Caco-2 (cell line): Measurements from ENCODE around the gene SMCO3. TPM values are rescaled to one million over a fixed set of nuclear protein-coding genes. Genes with fewer than 3 reads are reported as not detected.

Experiments used
- BruUV-seq: library from RNA; stranded (reverse); fragments of 400-500 nt; replicated peaks from 2 replicates; lab custom pipeline; 2021; lab: Mats Ljungman, UMichigan
- CTCF ChIA-PET: fragments of 300-600 bp; sonication (Branson Sonifier 250); formaldehyde crosslinking; loops from one replicate; lab custom pipeline; 2022; ENCODE audit warnings: antibody characterized with exemption; lab: Charles Lee
- POLR2A ChIA-PET: fragments of 300-600 bp; sonication (Branson Sonifier 250); formaldehyde crosslinking; loops from one replicate; lab custom pipeline; 2022; ENCODE audit warnings: antibody characterized with exemption; lab: Charles Lee
- DNase-seq, 2 experiments: peaks; one replicate each; pipeline versions ENCODE4 v3.0.0 to v3.0.0-alpha.2; 2020 to 2022
- H3K27me3 ChIP-seq: replicated peaks from 2 replicates; pipeline ENCODE4 v1.6.0; 2011; ENCODE audit warnings: low read length; ENCODE audit not compliant: control insufficient read depth, insufficient read depth
- H3K36me3 ChIP-seq: 2 replicates; pipeline ENCODE4 v1.5.1; 2011; ENCODE audit warnings: low read length; ENCODE audit not compliant: control insufficient read depth, insufficient read depth
- H3K4me1 ChIP-seq: fragments of 250-450 bp; sonication (Bioruptor Pico); 2 replicates; pipeline ENCODE4 v1.5.1; 2020; ENCODE audit warnings: mild to moderate bottlenecking
- H3K4me3 ChIP-seq: 2 replicates; pipeline ENCODE4 v1.5.1; 2011; ENCODE audit warnings: low read depth, mild to moderate bottlenecking, control low read depth, low read length
- H3K9me3 ChIP-seq: fragments of 250-450 bp; sonication (Bioruptor Pico); 2 replicates; pipeline ENCODE4 v1.5.1; 2020; ENCODE audit warnings: mild to moderate bottlenecking, moderate library complexity
- H3K27ac Mint-ChIP-seq: one replicate; pipeline ENCODE4 v1.8.0; 2022; ENCODE audit warnings: mixed read lengths; ENCODE audit not compliant: unreplicated experiment
- H3K27me3 Mint-ChIP-seq: one replicate; pipeline ENCODE4 v1.8.0; 2022; ENCODE audit warnings: mixed read lengths; ENCODE audit not compliant: insufficient read depth, unreplicated experiment
- H3K36me3 Mint-ChIP-seq: one replicate; pipeline ENCODE4 v1.8.0; 2022; ENCODE audit warnings: mild to moderate bottlenecking, mixed read lengths; ENCODE audit not compliant: insufficient read depth, unreplicated experiment
- H3K4me1 Mint-ChIP-seq: one replicate; pipeline ENCODE4 v1.8.0; 2022; ENCODE audit warnings: low read depth, mixed read lengths; ENCODE audit not compliant: unreplicated experiment
- H3K4me3 Mint-ChIP-seq: one replicate; pipeline ENCODE4 v1.8.0; 2022; ENCODE audit warnings: mild to moderate bottlenecking, moderate library complexity, mixed read lengths; ENCODE audit not compliant: unreplicated experiment
- H3K9me3 Mint-ChIP-seq: one replicate; pipeline ENCODE4 v1.8.0; 2022; ENCODE audit warnings: mixed read lengths; ENCODE audit not compliant: unreplicated experiment
- intact Hi-C: fragments of 100-400 bp; cut with micrococcal nuclease; formaldehyde crosslinking; loops from one replicate; pipeline ENCODE4 v1.10.0; 2022; ENCODE audit not compliant: unreplicated experiment
- total RNA-seq: library from RNA; stranded (reverse); gene quantifications from 2 replicates; pipeline ENCODE4 v1.2.3, GENCODE V29; 2022
- TF ChIP-seq, protein P1 (sequence below), 2 experiments: fragments of 200-600 bp in 1 of 2; IDR thresholded peaks; 1 replicate in 1 of 2; 2 replicates in 1 of 2; pipeline versions ENCODE4 v1.5.1 to v1.8.0; 2011 to 2022; ENCODE audit warnings: antibody characterized with exemption in 1 of 2, control low read depth in 1 of 2, inconsistent platforms in 1 of 2, low read depth in 1 of 2, low read length in 1 of 2, mild to moderate bottlenecking in 1 of 2, moderate library complexity in 1 of 2; ENCODE audit not compliant: insufficient read depth in 1 of 2, severe bottlenecking in 1 of 2, unreplicated experiment in 1 of 2

The SMCO3 gene
- total RNA-seq, 1 experiment from 2014 or later: not detected

- peaks cover 3% of the 10 kb centered on the region for H3K36me3 ChIP-seq
- Mint-ChIP-seq H3K27me3 (no peaks in the 10 kb centered on the region), H3K27ac (no peak overlapping the region), H3K4me3 (no peak overlapping the region), H3K36me3 (peaks cover 98% of the 10 kb centered on the region), H3K4me1 (no peaks in the 10 kb centered on the region), H3K9me3 (no peaks in the 10 kb centered on the region)
- ChIA-PET CTCF (no interaction called here), POLR2A (no interaction called here)
- no peak for DNase-seq
- H3K27me3 ChIP-seq: no peaks in the 10 kb centered on the region
- no peaks in the 10 kb centered on the region for H3K4me1 ChIP-seq
- TF ChIP-seq, protein P1, sequence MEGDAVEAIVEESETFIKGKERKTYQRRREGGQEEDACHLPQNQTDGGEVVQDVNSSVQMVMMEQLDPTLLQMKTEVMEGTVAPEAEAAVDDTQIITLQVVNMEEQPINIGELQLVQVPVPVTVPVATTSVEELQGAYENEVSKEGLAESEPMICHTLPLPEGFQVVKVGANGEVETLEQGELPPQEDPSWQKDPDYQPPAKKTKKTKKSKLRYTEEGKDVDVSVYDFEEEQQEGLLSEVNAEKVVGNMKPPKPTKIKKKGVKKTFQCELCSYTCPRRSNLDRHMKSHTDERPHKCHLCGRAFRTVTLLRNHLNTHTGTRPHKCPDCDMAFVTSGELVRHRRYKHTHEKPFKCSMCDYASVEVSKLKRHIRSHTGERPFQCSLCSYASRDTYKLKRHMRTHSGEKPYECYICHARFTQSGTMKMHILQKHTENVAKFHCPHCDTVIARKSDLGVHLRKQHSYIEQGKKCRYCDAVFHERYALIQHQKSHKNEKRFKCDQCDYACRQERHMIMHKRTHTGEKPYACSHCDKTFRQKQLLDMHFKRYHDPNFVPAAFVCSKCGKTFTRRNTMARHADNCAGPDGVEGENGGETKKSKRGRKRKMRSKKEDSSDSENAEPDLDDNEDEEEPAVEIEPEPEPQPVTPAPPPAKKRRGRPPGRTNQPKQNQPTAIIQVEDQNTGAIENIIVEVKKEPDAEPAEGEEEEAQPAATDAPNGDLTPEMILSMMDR (IDR thresholded peaks at IDR 0.05; ENCODE audit: insufficient read depth in 1 of 2, low read depth in 1 of 2, low read length in 1 of 2, severe bottlenecking in 1 of 2, unreplicated experiment in 1 of 2): no peak
- no peaks in the 10 kb centered on the region for H3K9me3 ChIP-seq
- no peak overlapping the region for H3K4me3 ChIP-seq
- intact Hi-C loops: no loop called here
- no TSS peak for BruUV-seq
Observed at GRCh38 chr12:14795028-14795448, 18.9 kb downstream of the SMCO3 start.

DNA sequence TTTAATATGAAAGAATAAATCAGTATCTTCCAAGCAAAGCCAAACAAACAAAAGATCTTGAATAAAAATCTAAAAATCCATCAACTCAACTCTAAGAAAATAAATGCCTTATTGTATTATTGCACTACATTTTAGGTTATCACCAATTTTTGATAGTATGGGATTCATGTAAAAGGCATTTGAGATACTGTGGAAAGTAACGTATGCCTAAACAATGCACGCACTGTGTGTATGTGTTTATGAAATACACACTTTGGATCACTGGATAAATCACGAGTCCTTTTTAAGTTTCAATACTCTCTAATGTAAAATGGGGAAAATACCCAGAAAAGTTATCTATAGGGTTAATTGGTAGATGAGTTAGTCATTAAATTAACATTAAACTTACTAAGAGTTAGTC is 28.4 kb downstream of the SMCO3 start:
- no peaks in the 10 kb centered on the region for H3K4me1 ChIP-seq
- H3K36me3 Mint-ChIP-seq: peaks cover 65% of the 10 kb centered on the region
- POLR2A ChIA-PET: no interaction called here

GRCh38 chr12:14784471-14784870 is 29.5 kb downstream of the SMCO3 start:
- no peak overlapping the region for H3K4me3 Mint-ChIP-seq
- Histone ChIP-seq H3K27me3 (no peaks in the 10 kb centered on the region), H3K36me3 (no peaks in the 10 kb centered on the region), H3K4me3 (no peak overlapping the region), H3K9me3 (no peaks in the 10 kb centered on the region), H3K4me1 (no peaks in the 10 kb centered on the region; the same call in 1 of the 2 replicates)
- no TSS peak for BruUV-seq
- no peaks in the 10 kb centered on the region for H3K27me3 Mint-ChIP-seq
- intact Hi-C loops: no loop called here
- CTCF ChIA-PET: interaction anchor here (0.6 kb wide), 1 partner anchor 743 kb away, joined by 3 read pairs; no protein-coding TSS in a partner anchor
- H3K4me1 Mint-ChIP-seq: no peaks in the 10 kb centered on the region
- no peak overlapping the region for H3K27ac Mint-ChIP-seq
- no peaks in the 10 kb centered on the region for H3K9me3 Mint-ChIP-seq
- no peak for DNase-seq
- POLR2A ChIA-PET: no interaction called here
- TF ChIP-seq, protein P1 (IDR thresholded peaks at IDR 0.05; ENCODE audit: insufficient read depth in 1 of 2, low read depth in 1 of 2, low read length in 1 of 2, severe bottlenecking in 1 of 2, unreplicated experiment in 1 of 2): no peak
- peaks cover 54% of the 10 kb centered on the region for H3K36me3 Mint-ChIP-seq

More for the DNA sequence above, 28.4 kb downstream of the SMCO3 start:
- BruUV-seq: no TSS peak
- no peak overlapping the region for H3K27ac Mint-ChIP-seq
- CTCF ChIA-PET: no interaction called here
- no peak for DNase-seq
- no peak overlapping the region for H3K4me3 Mint-ChIP-seq
- intact Hi-C loops: no loop called here
- TF ChIP-seq, protein P1 (IDR thresholded peaks at IDR 0.05; ENCODE audit: insufficient read depth in 1 of 2, low read depth in 1 of 2, low read length in 1 of 2, severe bottlenecking in 1 of 2, unreplicated experiment in 1 of 2): no peak
- H3K9me3 Mint-ChIP-seq: no peaks in the 10 kb centered on the region
- H3K4me3 ChIP-seq: no peak overlapping the region
- H3K4me1 Mint-ChIP-seq: no peaks in the 10 kb centered on the region
- no peaks in the 10 kb centered on the region for H3K36me3 ChIP-seq
- no peaks in the 10 kb centered on the region for H3K27me3 Mint-ChIP-seq
- no peaks in the 10 kb centered on the region for H3K27me3 ChIP-seq
- H3K9me3 ChIP-seq: no peaks in the 10 kb centered on the region
